Medulla oblongata (tissue), 1 donor: ENCODE measurements around the gene SCAPER.

Experiments
- DNase-seq: peaks from one replicate; pipeline ENCODE4 v3.0.0-alpha.2; 2015; ENCODE audit errors: extremely low spot score

The SCAPER gene

DNA sequence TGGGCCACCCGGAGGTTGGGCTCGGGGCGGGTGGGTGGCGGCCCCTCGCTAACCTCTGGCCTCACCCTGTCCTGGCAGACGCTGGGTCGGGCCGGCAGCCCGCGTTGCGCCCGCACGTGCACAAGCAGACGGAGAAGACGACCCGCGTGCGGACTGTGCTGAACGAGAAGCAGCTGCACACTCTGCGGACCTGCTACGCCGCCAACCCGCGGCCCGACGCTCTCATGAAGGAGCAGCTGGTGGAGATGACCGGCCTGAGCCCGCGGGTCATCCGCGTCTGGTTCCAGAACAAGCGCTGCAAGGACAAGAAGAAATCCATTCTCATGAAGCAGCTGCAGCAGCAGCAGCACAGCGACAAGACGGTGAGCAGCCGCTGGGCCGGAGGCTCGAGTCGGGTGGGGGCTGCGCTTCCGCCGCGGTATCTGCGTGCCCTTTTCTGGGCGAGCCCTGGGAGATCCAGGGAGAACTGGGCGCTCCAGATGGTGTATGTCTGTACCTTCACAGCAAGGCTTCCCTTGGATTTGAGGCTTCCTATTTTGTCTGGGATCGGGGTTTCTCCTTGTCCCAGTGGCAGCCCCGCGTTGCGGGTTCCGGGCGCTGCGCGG, 564.8 kb downstream of the SCAPER start:
- no peak for DNase-seq

DNA sequence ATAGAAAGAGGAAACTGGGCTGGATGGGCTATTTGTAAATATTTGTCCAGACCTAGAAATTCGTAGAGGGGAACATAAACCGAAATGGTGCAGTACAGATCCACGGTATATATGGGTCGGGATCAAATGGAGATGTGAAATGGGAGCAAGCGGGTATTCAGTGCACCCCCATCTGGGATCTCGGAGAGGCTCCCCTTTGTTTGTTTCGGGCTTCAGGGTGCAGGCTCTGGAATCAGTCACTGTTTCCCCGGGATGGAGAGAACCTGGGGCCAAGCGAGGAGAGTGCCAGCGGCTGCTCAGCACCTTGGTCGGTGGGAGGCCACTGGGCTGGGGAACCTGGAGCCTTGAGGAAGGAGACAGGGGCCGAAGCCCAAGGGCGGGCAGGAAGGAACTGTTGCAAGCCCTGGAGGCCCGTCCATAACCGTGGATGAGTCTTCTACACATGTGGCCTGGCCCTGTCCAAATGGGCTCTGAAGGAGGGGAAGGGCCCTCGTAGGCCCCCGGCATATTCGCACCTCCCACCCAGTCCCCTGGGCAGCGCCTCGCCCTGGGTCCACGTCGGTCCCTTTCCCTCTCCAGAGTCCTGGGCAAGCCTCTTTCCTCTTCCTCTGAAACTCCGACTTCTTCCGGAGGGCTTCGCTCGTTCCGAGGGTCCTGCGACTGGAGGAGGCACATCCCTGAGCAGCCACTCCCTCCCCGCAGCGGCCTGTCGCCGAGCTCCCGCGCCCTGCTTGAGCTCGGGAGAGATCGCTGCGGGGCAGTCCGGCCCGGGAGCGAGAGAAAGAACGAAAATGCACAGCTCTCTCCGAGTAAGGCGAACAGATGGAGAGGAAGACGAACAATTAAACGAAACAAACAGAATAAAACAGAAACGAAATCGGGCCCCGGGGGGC, 565.6 kb downstream of the SCAPER start:
- DNase-seq, result no peak

DNA sequence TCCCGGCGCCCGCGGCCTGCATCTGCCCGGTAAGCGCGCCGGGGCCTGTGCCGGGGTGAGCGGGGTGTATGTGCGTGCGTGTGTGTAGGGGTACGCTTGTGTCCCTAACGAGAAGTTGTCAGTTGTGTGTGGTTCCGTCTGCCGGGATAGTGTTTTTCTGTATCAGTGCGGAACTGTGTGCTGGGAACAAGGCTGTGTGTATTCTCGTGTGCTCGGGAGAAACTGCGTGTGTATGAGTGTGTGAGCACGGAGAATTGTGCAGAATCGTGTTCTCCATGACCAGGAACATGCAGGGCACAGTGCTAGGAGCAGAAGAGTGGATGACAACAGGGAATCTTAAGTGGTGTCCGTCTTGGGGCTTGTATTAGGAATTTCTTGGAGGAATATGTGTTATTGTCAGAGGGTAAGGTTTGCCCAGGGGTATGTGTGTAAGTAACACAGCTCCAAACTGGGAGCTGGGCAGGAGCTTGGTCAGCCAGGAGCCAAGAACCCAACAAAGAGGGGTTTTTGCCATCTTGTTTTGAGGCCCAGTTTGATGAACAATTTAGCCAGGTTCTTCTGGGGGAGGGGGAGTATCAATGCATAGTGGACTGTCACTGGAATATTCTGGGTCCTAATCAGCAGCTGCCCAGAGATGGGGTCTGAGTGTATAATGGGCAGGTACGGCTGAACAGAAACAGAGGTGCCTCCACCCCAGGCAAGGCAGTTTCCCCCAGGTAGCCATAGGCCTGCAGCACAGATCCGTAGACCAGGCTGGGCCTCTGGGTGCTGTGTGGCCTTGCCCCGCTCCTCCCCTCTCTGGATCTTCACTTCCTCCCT, 566.4 kb downstream of the SCAPER start:
- no peak for DNase-seq

DNA sequence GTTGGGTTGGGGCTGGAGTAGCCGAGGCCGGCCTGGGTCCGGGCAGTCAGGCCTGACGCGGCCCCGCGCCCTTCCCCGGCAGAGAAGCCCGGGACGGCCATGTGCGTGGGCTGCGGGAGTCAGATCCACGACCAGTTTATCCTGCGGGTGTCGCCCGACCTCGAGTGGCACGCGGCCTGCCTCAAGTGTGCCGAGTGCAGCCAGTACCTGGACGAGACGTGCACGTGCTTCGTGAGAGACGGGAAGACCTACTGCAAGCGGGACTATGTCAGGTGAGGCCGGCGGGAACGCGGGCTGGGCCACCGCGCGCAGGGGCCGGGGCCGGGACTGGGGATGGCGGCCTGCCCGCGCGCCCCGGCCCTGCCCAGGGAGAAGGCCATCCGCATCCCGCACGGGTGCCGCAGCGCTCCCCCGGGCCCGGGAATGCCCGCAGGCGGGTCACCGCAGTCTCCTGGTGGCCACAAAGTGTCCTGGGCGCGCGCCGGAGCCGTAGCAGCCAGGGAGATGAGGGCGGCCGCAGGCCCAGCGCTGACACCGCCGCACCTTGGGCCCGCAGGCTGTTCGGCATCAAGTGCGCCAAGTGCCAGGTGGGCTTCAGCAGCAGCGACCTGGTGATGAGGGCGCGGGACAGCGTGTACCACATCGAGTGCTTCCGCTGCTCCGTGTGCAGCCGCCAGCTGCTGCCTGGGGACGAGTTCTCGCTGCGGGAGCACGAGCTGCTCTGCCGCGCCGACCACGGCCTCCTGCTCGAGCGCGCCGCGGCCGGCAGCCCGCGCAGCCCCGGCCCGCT, 567.2 kb downstream of the SCAPER start:
- DNase-seq, result no peak

DNA sequence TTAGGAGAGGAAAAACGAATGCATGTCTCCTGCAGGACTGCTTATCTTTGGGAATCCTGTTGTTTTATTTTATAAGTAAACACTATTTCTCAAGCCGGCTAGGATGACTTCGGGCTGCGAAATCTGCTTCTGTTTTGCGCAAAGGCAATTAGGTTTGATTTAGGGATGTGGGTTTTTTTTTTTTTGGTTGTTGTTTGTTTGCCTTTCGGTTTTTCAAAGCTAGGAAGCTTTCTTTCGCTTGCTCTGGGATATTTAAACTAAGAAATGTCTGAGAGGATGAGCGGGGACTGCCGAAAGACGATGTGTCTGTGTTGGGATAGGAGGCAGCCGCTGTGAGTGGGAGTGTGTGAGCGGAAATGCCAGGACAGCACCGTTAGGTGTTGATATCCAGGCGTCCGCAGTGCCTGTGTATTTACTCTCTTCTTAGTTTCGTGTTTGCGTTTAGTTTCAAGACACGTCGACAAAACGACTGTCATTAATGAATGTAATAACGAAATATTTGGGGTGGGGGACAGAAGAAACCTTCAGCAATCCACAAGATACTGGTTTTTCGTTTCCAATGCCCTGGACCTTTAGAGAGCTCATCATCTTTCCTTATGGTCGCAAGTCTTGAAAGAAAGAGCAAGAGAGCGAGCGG, 568.0 kb downstream of the SCAPER start:
- no peak for DNase-seq

DNA sequence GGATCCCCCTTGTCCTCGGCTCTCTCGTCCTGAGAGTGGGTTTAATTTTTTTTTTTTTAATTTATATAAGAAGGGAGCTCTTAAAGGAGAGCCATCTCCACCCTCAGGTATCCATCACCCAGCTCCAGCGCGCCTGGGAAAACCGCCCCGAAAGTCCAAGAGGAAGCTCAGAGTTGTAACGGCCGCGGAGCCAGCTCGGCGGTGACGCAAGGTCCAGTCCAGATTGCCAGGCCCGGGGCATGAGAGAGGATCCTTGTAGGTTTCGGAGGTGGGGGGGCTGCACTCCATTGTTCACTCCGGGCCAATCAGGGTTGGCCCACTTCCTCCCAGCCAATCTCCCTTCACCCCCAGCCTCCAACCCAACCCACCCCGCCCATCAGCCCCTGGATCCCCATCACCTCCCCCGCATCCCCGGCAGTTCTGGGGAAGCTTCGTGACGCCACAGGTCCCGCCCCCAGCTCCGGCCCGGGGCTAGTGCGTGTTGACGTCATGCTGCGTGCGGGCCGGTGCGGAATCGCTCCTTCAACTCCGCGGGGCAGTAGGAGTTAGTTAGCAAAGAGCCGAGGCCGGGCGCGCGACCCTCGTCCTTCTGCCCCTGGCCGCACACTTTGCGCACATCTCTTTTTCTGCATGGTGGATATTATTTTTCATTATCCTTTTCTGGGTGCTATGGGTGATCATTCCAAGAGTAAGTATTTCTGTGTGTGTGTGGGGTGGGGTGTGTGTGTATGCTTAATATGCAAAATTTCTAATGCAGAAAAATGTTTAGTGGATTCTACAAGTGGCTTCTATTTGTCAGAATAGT, 568.7 kb downstream of the SCAPER start, which contains the start of gene ISL2:
TSS of gene ISL2 (plus strand) at position 520 of the 805 bp plus-strand sequence. CDS start at position 631, 111 bp downstream.
- peak; percentile 46 for DNase-seq

DNA sequence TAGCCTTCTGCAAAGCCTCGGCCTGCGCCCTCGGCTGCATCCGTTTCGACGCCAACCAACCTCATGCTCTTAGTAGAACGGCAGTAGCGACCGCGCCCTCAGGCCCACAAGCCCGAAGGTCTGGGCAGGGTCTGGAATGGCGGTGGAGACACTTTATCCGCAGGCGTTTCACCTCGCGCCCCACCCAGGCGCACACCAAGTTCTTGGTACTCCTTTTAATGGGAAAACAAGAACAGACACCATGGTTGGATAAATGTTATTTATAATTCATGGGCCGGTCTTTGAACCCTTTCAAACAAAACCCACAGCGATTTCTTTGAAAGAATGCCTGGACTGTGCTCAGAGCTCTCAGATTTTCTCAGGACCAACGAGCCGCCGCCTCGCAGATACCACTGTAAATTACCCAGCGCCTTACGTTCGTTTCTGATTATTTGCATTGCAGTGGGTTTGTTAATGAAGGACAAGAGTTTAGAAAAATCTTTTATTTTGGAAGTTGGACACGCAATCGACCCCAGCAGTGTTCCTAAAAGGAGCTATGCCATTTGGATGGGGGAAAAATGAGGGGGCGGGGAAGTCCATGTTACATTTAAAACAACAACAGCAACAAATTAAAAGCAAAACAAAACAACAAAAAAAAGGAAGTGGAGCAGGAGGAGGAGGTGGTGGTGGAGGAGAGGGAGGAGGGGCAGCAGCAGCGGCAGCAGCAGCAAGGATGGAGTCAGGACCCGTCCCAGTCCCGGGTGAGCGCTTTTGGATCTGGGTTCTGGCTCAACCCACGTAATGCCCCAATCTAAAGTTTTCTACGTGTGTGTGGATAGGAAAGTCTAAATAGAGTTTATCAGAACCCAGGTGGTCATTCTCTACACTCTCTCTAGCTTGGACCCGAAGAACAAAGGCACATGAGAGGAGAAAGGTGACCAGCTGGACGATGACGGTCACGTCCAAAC, 569.6 kb downstream of the SCAPER start:
- no peak for DNase-seq

DNA sequence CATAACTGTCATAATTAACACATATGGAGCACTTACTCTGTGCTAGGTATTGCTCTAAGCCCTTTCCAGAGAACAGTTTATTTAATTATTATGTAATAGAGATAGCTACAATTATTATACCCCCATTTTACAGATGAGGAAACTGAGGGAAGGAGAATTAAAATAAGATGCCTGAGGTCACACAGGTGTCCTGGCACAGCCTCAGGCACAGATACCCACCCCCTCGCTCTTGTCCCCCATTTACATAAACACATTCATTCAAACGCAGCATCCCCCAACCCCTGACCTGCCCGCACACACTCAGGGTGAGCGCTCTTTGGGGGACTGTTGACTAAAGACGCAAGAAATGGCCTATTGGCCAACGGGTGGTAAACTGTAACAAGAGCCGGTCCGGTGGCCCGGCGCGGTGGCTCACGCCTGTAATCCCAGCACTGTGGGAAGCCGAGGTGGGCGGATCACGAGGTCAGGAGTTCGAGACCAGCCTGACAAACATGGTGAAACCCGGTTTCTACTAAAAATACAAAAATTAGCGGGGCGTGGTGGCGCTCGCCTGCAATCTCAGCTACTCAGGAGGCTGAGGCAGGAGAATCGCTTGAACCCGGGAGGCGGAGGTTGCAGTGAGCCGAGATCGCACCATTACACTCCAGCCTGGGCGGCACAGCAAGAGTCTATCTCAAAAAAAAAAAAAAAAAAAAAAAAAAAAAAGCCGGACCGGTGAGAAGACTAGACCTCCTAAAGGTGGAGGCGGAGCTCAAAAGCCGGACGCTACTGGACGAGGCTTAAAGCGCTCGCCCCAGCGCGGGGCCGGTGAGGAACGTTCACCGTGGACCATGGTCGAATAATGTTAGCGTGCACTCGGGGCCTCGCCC, 570.5 kb downstream of the SCAPER start:
- no peak for DNase-seq

DNA sequence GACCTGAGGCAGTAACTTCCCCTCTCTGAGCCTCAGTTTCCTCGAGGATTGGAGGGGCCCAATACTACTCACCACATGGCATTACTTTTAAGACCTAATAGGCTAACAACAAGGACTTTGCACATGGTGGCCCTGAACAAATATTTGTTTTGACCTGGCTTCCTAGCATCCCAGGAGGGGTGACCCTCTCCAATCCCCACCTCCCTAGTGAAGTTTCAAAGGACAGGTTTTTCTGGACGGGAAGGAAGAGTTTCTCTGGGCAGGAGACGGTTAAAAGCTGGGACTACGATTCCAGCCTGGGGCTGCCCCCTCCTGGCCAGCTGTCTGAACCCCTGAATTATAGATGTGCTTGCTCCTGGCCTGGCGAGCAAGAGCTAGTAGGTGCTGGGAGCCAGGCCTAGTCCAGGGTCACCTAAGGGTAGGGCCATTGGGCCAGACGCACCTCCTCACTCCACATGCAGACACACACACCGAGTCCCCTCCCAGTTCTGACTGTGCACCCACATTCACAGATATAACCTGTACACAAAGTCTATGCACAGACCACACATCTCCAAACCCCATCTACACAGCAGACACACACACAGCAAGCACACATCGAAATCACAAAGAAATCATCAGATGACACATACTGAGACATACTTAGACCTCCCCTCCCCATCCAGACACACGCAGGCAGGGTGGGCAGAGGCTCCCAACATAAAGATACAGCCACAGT, 571.3 kb downstream of the SCAPER start:
- DNase-seq, result no peak

DNA sequence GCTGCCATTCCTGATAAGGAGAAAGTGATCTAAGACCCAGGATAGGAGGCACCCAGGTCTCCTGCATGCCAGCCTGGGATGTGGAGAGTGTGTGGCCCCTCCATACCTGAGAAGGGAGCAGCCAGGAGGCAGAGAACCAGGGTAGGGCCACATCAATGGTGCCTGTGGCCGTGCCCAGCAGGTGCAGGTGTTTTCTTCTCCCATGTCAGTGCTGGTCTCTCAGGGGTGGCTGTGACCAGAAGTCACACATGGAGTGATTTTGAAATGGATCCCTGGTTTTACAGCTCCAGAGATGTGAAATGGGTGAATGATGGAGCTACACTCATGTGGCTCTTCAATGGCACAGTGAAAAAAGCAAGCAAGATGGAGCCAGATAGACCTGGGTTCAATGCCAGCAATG, 571.8 kb downstream of the SCAPER start:
- no peak for DNase-seq

DNA sequence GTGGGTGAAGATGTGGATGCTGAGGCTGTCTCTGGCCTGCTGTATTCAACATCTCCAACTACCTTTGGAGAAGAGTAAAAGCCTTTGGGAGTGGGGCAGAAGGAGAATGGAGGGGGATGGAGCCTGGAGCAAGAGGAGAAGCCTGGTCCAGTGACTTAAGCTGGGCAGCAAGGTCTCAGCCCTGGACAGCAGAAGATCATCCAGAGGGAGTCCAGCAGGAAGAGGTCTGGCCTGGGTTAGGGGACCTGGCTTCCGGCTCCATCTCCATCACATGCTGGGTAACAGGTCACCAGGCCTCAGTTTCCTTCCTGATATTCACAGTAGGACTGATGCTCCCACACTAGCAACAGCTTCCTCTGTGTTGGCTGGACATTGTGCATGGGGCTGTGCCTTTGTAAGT, 572.3 kb downstream of the SCAPER start:
- no peak for DNase-seq

DNA sequence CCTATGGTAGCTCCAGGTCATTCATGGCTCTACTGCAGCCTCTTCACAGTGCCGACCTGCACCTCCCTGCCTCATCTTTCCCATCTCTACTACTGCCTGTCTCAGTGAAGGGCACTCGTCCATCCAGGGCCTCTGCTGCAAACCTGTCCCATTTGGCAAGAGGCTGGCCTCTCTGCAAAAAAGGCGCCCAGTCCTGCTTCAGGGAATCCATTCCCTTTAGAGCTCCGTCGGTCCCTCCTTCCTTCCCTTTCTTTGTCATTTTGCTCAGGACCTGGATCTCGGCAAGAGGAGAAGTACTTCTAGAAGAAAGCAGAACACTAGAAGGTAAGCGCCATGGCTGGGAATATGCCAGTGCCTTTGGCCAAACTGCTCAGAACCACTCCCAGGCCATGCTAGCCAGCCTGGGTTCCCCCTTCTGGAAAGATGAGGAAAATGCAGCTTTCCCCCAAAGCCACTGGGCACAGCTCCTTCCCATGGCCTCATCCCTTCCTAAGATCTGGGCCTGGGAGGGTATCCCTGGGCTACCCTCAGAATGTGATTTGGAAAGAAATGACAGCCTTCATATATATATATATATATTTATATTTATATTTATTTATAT, 575.0 kb downstream of the SCAPER start:
- DNase-seq, result peak; percentile 42

DNA sequence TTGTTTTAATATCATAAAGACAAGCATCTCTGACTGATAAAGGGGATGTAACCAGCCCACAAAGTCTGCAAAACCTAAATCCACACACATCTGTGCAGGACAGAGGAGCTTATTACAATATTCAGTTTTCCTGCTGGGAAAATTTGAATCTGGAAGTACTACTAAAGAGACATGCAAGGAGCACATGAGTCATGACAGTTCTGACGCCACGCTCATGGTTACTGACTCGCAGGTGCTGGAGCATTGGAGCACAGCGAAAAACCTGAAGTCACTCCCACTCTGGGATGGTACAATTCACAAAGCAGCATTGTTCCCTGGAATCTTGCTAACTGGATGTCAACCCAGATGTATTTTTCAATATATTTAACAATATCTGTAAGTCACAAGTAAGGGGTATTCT, 576.2 kb downstream of the SCAPER start:
- no peak for DNase-seq

DNA sequence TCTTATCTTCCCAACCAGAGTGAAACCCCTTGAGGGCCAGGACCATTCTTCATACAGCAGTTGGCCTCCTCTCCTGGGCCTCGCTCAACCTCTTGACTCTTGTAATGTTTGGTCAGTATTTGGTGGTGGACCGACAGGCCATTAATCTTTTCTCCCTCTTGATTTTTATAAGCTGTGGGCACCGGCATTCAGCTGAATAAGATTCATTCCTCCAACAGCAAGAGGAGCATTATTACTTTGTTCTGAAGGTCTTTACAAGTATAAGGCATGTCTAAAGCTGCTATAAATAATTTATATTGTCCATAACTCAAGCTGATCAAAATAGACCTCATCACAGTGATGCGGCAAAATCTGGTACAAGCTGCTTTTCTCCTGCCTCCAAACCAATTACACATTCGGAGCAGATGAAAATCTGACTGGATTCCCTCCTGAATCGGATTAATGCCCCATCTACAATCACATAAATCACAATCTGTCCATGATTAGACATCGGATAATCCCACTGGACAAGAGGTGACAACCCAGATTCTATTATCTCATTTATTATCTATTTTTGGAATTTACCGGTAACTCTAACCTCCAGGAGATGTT, 576.9 kb downstream of the SCAPER start:
- no peak for DNase-seq

DNA sequence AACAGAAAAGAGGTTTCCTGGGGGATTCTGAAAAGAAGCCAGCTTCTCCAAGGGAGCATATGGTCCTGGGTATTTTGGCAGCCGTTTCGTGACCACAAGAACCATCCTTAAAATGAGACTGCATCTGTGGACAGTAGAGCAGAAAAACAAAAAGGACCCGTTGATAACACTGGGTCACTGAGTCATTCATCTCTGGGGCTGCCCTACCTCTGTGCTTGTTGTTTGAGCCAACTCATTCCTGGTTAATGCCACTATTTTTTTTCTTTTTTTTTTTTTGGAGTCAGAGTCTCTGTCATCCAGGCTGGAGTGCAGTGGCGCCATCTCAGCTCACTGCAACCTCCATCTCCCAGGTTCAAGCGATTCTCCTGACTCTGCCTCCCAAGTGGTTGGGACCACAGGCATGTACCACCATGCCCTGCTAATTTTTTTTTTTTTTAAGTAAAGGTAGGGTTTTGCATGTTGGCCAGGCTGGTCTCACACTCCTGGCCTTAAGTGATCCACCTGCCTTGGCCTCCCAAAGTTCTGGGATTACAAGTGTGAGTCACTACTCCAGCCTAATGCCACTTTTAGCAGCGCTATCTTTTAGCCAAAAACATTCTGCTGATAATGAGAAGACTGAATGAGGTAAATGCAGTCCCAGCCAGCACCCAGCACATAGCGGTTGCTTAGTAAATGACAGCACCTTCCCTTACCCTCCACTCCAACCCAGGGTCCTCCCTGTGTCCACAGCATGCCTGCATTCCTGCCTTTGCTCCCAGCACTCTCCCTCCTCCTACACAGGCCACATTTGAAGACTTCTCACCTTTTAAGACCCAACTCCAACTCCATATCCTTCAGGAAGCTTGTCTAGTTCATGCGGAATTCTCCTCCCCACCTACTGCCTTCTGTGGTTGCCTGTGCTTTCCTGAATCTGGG, 577.7 kb downstream of the SCAPER start:
- DNase-seq, result no peak

DNA sequence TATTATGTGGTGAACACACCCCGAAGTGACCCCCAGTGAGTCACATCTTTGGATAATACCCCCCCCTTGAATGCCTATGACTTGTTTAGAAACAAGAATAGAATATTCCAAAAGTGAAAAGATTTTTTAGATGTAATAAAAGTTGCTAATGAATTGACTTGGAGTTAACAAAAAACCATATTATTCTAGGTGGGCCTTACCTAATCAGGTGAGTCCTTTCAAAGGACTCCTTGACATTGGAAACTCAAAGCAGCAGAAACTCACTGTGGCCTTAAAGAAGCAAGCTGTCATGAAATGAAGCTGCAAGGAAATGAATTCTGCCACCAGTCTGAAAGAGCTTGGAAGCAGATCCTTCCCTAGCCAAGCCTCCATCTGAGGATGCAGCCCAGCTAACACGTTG, 579.4 kb downstream of the SCAPER start:
- no peak for DNase-seq
